ENCODE results near the gene CPEB4.

Gene CPEB4

DNA sequence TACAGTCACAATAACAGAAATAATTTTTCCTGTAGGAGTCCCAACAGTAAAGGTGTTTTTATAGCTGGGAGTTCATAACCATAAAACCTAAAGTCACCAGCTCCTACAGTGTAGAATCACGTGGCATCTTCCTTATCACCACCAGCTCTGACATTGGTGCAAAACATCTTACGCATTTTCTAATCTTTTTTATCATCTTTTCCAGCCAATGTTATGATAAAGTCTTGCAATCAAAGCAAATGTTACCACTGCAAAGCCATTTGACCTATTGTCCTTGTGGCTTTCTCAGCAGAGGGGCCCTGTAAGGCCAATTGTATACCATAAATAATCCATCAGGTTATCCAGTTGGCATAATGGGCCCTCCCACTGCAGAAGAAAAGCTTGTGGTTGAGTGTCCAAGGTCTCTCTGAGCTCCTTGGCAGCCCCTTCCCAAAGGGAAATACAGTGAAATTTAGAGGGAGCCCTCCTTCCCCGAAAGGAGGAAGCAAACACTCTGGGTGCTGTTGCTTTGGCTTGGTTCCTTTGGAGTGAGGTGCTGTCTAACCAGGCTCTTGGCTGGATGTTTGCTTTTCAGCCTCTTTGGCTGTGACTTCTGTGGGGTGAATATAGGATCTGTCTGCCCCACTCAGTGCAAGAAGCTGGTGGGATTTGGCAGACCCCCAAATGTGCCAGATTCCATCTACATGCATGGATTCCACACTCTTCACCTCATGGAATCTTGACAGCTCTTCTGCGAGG, 29.3 kb upstream of the CPEB4 start:
- in situ Hi-C loops (cut with HindIII; ENCODE audit: low sequenced_read_pairs): no loop called here

DNA sequence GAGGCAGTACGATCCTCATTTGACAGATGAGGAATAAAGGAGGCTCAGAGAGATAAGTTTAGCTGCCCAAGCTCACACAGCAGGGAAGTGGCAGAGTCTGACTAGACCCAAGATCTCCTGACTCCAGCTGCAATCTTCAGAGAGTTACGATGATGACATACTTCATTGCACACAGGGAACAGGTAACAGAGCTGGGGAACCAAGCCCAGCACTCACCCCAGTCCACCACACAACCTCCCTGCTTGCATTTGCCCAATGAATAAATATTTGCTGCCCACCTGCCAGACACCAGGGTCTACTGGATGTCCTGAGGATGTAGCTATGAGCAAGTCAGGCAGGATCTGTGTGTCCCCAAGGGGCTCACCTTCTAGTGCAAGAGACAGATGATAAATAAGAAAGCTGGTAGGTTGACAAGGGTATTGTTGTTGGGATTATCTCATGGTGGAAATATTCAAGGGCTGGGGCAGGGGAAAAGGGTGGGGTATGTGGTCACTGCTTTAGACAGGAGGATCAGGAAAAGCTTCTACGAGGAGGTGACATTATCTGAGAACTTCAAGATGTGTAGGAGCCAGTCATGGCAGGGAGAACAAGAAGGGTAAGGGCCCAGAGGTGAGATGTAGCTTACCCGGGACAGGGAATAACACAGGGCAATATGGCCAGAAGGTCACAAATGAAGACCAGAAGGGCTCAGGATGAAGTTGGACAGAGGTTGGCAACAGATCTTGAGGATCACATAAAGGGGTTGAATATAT, 28.6 kb upstream of the CPEB4 start:
- in situ Hi-C loops (cut with HindIII; ENCODE audit: low sequenced_read_pairs): no loop called here

DNA sequence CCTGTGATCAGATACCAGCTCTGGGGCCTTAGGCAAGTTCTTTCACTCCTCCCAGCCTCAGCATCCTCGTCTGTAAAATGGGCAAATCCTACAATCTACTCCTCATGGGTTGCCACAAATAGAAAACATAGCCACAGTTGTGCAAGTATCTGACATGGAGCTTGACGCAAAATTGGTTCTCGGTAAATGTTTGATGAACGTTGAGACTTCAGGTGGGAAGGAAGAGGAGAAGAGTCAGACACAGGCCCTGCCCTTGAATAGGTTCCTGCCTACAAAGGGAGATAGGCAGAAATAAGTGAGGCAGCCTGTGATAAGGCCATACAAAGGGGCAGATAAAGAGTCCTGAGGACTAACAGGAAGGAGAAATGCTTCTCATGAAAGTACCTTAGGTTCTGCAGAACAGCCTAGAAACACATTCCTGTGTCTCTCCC, 26.1 kb upstream of the CPEB4 start:
- in situ Hi-C loops (cut with HindIII; ENCODE audit: low sequenced_read_pairs): no loop called here

DNA sequence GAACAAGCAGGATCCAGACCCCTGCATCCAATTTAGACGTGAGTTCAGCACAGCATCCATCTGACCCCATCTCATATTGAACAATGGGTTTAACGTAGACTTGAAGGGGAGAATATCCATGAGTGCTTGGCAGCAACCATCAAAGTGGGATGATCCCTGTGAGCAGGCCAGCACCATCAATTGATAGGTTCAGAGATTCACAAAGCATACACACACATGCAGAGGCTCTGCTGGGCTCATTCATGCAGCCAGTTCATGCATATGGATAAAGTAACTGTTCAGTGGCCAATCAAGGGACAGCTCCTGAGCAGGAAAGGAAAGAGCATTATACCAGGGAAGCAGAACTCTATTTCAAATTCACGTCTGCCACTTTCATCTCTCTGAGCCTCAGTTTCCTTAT, 24.8 kb upstream of the CPEB4 start:
- in situ Hi-C loops (cut with HindIII; ENCODE audit: low sequenced_read_pairs): no loop called here

DNA sequence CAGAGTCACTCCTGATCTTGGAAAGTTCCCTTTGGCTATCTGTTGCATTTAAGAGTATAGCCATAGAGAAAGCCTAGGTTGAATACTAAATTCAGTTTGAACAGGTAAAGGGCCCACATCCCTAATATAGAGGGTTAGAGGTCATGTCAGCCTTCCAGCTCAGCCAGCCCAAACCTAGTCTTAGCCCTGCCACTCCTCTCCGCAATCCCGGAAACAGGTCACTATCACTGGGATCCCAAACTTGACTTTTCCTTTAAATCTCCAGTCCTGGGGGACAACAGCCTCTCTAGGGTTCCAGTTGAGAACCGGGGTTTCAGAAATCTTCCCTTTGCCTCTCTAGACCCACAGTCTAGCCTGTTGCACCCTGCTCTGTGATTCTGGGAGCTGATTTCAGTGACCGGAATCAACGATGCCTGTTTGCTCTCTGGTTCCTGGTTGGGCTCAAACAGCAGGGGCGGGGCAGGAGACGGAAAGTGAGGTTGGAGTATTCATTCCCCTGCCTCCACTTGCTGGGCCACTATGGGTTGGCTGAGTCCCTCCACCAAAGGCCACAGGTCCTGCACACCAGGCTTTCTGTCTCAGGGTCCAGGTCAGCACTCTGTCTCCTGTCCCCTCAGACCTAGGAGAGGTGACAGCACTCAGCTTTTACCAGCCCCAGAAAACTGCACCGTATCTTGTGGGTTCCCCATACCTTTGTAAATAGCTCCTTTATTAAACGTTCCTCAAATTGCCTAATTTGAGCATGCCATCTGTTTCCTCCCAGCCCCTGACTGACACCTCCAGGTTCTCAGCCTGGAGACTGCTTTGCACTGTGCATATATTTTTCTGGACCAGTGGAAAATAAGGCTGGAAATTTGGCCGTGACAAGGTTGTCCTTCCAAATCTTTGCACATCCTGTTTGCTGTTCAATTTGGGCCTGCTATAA, 23.8 kb upstream of the CPEB4 start:
- in situ Hi-C loops (cut with HindIII; ENCODE audit: low sequenced_read_pairs): no loop called here

DNA sequence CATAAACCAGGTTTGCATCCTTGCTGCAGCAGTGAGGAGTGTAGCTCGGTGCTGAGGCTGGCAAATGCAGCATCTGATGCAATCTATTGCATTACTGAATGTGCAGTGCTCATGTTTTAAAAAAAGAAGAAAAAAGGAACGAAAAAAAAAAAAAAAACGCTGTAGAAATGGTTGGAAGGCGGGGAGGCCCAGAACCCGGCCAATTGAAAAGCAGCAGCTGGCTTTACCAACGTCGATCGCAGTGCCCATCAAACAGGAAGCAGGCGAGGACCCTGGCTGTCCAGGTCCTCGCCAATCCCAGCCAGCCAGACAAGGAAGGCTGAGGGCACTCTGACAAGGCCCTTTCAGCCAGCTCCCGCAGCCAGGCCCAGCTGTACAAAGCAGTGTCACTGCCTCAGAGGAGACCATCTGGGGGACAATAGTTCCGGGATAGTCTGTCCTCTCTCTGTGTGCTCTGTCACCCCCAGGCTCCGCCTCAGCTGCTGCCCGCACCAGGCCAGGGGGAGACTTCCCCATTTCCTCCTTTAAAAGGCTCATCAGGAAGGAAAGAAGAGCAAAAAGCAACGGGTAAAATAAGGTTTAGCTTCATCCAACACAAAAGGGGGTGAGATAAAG, 21.8 kb upstream of the CPEB4 start:
- in situ Hi-C loops (cut with HindIII; ENCODE audit: low sequenced_read_pairs): no loop called here

DNA sequence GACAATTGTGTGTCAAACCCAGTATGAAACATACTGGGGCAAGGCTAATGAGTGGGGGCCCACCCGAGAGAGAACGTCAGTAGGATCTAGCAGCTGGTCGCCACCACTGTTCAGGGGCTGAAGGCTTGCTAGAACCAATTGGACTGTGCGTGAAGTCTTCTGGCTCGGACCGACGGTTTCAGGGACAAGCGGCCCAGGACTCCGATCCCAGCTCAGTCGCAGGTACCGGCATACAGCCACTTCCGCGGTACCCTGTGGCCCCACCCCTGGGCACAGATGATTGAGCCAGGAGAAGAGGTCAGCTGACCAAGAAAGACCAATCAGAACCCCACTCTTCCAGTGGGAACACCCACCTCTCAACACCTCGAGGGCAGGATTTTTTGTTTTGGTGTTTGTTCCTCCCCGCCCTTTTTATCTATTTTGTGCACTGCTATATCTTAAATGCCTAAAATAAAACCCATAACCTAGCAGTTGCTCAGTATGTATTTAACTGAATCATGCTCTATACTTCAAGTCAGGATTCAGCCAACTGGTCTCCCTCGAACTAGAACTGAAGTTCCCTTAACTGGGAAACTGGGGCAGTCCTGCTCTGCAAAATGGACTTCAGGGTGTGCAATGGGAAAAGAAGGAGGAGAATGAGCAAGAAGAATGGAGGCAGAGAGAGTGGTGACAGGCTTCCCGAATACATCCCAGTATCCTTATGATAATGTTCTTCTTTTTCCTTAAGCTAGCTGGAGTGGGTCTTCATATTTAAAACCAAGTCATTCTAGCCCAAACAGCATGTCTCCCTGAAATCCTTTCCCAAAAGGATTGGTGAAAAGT, 21.1 kb upstream of the CPEB4 start:
- in situ Hi-C loops (cut with HindIII; ENCODE audit: low sequenced_read_pairs): no loop called here

DNA sequence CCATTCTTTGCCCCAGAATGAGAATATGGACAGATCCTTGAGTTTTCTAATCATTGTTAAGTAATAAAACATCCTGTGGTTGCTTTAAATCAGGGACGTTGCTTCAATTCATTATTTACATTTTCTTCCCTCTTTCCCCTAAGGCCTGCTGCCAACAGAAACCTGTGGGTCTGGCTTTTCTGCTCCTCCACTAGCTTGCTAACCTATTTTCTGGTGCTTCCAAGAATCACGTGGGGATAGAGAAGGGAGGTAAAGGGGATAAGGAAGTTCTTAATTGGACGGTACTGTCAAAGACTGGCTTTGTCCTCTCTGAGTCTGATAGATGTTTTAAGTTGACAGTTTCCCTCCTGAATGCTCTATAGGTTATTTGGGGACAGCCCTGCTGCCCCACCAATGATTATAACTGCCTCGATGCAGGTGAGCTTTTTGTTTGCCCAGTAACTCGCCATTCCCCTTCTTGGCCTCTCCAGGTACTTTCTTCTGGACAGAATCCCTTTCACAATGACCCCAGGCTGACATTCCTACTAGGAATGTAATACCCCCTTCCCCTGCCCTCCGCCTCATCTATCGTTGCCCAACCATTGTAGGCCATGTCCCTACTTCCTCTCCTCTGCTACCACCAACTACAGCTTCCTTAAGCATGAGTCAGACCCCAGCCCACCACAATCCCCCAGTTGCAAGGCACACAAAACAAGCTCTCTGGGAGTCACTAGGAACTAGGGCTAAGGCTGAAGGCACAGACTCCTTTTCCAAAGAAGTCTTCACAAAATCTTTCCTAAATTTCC, 19.9 kb upstream of the CPEB4 start:
- in situ Hi-C loops (cut with HindIII; ENCODE audit: low sequenced_read_pairs): no loop called here

DNA sequence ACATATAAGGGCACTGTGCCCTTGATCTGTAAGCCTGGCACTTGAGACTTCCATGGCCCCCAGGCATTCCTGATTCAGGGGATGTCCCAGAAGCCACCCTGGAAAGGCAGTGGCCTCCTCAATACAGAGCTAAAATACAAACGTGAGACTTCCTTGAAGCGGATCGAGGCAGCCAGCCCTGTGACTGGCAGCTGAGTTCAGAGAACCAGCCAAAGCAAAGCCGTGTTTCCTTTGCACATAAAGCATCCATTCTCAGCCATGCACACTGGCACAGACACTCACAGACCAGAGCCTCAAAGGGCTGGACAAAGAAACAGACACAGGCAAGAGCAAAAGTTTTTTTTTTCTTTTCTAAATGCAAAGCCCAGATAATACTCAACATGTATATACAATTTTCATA, 18.8 kb upstream of the CPEB4 start:
- in situ Hi-C loops (cut with HindIII; ENCODE audit: low sequenced_read_pairs): no loop called here

DNA sequence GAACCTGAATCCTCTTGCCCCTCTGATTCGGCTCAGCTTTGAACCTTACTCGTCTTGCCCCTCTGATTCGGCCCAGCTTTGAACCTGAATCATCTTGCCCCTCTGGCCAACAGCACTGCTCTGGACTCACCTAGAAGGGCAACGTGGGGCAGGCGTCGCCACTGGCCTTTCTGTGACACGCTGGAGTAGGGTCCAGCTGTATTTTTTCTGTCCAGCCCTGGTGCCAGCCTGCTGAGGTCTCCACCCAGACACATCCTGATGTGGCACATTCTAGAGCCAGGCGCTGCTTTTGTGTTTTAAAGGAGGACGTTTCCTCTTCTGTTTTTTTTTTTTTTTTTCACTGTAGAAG, 15.2 kb upstream of the CPEB4 start:
- in situ Hi-C loops (cut with HindIII; ENCODE audit: low sequenced_read_pairs): no loop called here

DNA sequence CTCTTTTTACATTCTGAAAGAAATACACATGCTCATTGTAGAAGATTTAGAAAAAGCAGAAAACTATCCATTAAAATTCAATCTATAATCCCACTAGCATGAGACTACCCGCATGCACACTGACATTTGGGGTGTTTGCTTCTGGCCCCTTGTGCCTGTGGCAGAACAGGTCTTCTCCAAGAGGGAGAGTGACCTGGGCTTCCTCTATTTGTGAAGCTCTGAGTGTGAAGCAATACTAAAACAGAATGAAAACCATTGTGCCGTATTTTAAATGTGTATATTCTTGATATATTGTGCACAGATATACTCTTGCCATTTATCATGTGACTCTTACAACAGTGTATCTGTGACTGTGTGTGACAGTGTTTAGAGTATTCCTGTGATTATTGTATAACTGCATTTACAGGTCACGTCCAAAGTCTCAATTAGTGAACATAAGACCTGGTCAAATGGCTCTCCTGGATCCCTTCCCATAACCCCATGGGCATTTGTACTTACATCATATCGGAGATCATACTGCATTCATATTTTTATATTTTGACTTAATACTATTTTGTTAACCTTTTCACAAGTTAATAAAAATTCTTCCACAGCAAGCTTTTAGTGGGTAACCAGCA, 14.7 kb upstream of the CPEB4 start:
- in situ Hi-C loops (cut with HindIII; ENCODE audit: low sequenced_read_pairs): no loop called here

DNA sequence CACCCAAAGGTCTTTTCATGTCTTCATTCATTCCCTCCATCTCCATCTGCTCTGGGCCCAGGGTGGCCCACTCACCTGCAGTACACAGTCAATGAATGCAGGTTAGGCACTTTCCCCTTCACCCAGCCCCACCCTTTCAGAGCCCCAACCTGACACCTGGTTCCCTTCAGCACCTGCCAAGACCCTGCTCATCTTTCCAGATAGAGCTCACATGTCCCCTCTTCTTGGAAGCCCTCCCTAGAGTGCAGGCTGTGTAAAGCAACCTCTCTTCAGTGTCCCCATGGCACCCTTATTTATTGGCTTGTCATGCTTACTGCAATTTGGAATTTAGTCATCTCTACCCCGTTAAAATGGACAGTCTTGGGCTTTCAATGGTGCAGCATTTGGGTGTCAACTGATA, 13.0 kb upstream of the CPEB4 start:
- in situ Hi-C loops (cut with HindIII; ENCODE audit: low sequenced_read_pairs): no loop called here

DNA sequence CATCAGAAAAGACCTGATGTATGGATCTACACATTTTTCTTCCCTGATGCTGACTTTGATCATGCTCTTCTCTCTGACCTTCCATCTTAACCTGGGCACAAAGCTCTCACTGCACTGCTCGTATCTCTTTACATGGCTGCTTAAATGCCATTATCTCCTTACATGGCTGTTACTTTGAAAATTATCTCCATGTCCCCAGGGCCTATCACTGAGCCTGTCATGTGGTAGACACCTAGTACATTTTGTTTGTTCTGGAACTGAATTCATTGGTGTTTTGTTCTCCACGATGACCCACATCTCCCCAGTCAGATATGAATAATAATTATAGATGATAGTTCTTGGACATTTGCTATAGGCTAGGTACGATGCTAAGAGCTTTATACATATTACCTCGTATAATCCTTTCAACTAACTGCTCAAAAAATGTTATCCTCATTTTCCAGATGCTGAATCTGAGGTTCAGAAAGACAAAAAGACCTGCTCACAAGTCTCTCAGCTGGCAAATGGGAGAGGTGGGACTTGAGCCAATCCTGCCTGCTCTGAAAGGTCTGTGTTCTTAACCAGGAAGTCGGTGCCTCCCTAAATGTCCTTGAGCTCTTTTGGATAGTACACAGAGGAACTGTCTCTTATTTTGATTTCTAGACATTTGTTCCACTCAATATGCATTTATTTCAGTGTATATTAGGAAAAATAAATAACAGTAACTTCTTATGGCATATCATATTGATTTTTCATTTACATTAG, 9.8 kb upstream of the CPEB4 start:
- in situ Hi-C loops (cut with HindIII; ENCODE audit: low sequenced_read_pairs): no loop called here

DNA sequence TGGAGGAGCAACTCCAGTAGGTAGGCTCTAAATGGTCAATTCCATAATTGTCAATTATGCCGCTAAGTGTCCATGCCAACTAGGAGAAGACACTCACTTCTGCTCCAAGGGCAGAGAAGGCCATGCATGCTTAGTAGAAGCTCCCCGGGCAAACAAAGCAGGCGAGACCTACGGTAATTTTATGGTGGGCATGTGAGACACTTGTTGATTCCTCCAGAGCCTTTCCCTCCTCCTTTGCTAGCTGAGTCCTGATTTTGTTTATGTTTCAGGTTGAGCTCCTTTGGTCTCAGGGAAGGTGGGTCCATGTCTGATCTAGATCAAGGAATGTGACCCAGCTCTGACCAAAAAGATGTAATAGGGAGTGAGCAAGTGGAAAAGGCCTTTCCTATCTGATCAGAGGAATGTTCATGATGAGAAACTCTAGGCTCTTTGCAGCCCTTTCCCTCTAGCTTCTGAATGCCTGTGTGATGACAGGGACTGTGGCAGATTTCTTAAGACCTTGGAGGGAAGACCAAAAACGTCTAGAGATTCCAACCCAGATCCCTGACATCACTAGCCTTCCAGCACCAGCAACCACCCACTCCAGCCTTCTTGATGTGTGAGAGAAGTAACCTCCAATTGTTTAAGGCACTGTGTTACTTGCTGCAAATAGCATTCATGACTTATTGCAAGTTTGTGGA, 7.7 kb upstream of the CPEB4 start:
- in situ Hi-C loops (cut with HindIII; ENCODE audit: low sequenced_read_pairs): loop anchor here (5.0 kb wide), 1 partner anchor 47 kb away; no protein-coding TSS in a partner anchor

DNA sequence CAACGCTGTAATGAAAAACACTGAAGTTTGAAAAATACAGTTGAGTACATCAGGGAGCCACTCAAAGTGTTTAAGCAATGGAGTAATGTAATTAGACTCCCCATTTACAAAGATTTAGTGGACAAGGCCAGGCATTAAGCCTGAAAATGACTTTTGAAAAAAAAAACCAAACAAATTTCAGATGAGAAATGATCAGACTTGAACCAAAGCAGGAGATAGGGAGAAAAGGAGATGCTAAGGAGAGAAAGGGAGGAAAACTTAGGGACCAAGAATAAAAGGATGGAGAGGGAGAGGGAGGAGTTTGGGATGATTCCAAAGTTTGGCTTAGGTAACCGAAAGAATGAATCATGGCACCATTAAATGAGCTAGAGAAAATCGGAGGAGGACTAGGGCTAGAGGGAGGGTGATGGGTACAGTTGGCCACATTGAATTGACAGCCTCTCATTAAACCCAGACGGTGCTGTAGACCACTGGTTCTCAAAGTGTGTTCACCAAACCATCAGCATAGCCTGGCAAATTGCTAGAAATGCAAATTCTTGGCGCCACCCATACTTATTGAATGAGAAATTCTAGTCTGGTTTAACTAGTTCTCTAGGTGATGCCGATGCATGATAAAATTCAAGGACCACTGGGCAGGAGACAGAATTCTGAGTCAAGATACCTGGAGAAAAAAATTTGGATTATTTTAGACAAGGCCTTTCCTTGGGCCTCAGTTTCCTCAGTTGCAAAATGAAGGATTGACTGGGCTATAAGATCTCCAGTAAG, 6.2 kb upstream of the CPEB4 start:
- in situ Hi-C loops (cut with HindIII; ENCODE audit: low sequenced_read_pairs): loop anchor here (5.0 kb wide), 1 partner anchor 45 kb away; no protein-coding TSS in a partner anchor

DNA sequence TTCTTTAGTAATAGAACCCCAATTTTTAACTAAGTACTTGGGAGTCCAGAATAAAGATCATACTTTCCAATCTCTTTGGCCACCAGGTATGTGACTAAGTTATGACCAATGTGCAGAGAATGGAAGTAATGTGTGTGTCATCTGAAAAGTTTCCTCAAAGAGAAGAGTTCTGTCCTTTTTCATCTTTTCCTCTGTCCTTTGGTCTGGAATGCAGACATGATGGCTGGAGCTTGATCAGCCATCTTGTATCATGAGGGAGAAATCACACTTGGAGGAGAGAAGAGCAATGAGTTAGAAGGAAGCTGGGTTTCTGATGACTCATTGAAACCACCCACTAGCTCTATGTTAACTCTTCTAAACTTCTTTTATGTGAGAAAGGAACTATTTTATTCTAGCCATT, 5.5 kb upstream of the CPEB4 start:
- in situ Hi-C loops (cut with HindIII; ENCODE audit: low sequenced_read_pairs): loop anchor here (5.0 kb wide), 1 partner anchor 45 kb away; no protein-coding TSS in a partner anchor
